Right lobe of liver (tissue), 6 donors: ENCODE data around the gene CRYBG3. TPM values are rescaled to one million over a fixed set of nuclear protein-coding genes. Genes with fewer than 3 reads are reported as not detected.

ENCODE experiments used
- ATAC-seq, 4 donors: fragments of 200-7000 bp; cut with Tn5 transposase; one replicate each; pipeline ENCODE4 v1.9.1; 2020; ENCODE audit warnings: mild to moderate bottlenecking in 4 of 4, moderate library complexity in 4 of 4
- DNase-seq, 3 donors: peaks; one replicate each; pipeline ENCODE4 v3.0.0-alpha.2; 2020
- H3K27ac ChIP-seq, 3 donors: fragments of 200-600 bp; one replicate each; pipeline ENCODE4 v1.8.0; 2022
- H3K27me3 ChIP-seq, 2 donors: fragments of 200-600 bp; one replicate each; pipeline ENCODE4 v1.8.0; 2022
- H3K36me3 ChIP-seq, 4 donors: fragments of 200-600 bp; sonication (generic) in 1 of 4; one replicate each; pipeline versions ENCODE4 v1.5.1 to v1.8.0; 2017 to 2022; ENCODE audit warnings: control low read depth in 1 of 4
- H3K4me1 ChIP-seq, 4 donors: fragments of 200-600 bp; sonication (generic) in 1 of 4; one replicate each; pipeline versions ENCODE4 v1.5.1 to v1.8.0; 2017 to 2022; ENCODE audit warnings: control low read depth in 1 of 4
- H3K4me3 ChIP-seq, 3 donors: fragments of 200-600 bp; one replicate each; pipeline ENCODE4 v1.8.0; 2022
- H3K9me3 ChIP-seq, 4 donors: fragments of 200-600 bp; sonication (generic) in 1 of 4; one replicate each; pipeline versions ENCODE4 v1.5.1 to v1.8.0; 2017 to 2022; ENCODE audit warnings: control low read depth in 1 of 4
- CTCF ChIP-seq, 4 donors: fragments of 200-600 bp in 3 of 4; fragments of 450-650 bp in 1 of 4; IDR thresholded peaks; one replicate each; pipeline versions ENCODE4 v1.5.1 to v1.8.0; 2016 to 2022; ENCODE audit warnings: antibody characterized with exemption in 4 of 4, mild to moderate bottlenecking in 2 of 4
- POLR2A ChIP-seq: fragments of 450-650 bp; IDR thresholded peaks from one replicate; pipeline ENCODE4 v1.6.1; 2017; ENCODE audit warnings: antibody characterized with exemption, mild to moderate bottlenecking
- WGBS: methylation state at CpG from one replicate; pipeline ENCODE4 v1.1.6; 2018; ENCODE audit warnings: low coverage, low lambda C conversion rate; ENCODE audit not compliant: insufficient coverage; ENCODE audit errors: missing lambda C conversion rate; 5-methylcytosine and 5-hydroxymethylcytosine counted together
- intact Hi-C, 2 donors: fragments of 100-400 bp; cut with DNase I; formaldehyde crosslinking; loops; one replicate each; pipeline versions ENCODE4 v1.11.2 to v1.14.1; 2022
- total RNA-seq, 6 experiments: library from RNA; depleted of rRNA in 2 of 6; stranded (reverse); fragments of >200 nt in 2 of 6; fragmentation: NEBNext Ultra II Directional in 3 of 6; extraction: Animal tissue kit (Norgen Biotek cat#: 25700) in 3 of 6; gene quantifications; one replicate each; pipeline versions ENCODE4 v1.1.0 to v1.2.4, GENCODE V29; 2016 to 2023
- donor health status: DM: no; HTN: yes; CAD: no.
- donor health status: DM: no; HTN: no; CAD: no.
- donor health status: DM: no; HTN: no; CAD: no.
- donor health status: DM: no; HTN: yes; CAD: no.
- donor health status: DM: no; HTN: yes; CAD: no.

The CRYBG3 gene
- total RNA-seq, 6 experiments from 2014 or later, result 4.7 to 10.2 (median 5.0) TPM

DNA sequence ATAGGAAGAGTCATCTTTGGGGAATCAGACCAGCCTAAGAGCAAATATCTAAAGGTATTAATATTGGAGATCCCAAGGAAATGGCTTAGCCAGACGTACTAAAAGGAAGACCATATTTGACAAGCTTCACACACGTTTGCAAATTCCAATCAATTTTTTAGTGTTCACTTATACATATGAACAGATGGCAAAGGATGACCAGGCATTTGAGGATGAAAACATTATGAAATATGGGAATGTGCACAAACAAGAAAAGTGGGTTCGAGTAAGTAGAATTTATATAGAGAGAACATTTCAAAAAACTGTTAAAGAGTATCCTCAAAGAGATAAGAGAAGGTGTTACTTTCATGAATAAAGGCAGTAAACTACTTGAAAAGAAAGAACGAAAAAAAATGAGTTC, 25.9 kb upstream of the CRYBG3 start:
- 81% methylated on average over 4 of the region's 4 CpGs for WGBS

GRCh38 chr3:97804471-97804870, 17.3 kb upstream of the CRYBG3 start:
- no peaks in the 10 kb centered on the region for H3K27me3 ChIP-seq
- intact Hi-C loops, result no loop called here
- H3K27ac ChIP-seq, result no peak overlapping the region
- H3K4me3 ChIP-seq, result no peak overlapping the region
- DNase-seq (no peak), ATAC-seq (no peak)
- H3K4me1 ChIP-seq, result no peaks in the 10 kb centered on the region
- WGBS, result 81% methylated on average over 3 of the region's 3 CpGs
- H3K9me3 ChIP-seq, result no peaks in the 10 kb centered on the region
- H3K36me3 ChIP-seq, result no peaks in the 10 kb centered on the region
- TF ChIP-seq CTCF (IDR thresholded peaks at IDR 0.05), result no peak
- no peak for TF ChIP-seq POLR2A

More for the DNA sequence above, 25.9 kb upstream of the CRYBG3 start:
- intact Hi-C loops, result no loop called here
- H3K9me3 ChIP-seq, result no peaks in the 10 kb centered on the region
- DNase-seq (no peak), ATAC-seq (no peak)
- no peak for TF ChIP-seq POLR2A
- TF ChIP-seq CTCF (IDR thresholded peaks at IDR 0.05), result no peak
- no peak overlapping the region for H3K4me3 ChIP-seq
- no peaks in the 10 kb centered on the region for H3K36me3 ChIP-seq
- H3K4me1 ChIP-seq, result no peaks in the 10 kb centered on the region
- no peak overlapping the region for H3K27ac ChIP-seq
- no peaks in the 10 kb centered on the region for H3K27me3 ChIP-seq

- ATAC-seq, result no peak
- Histone ChIP-seq H3K27me3 (no peaks in the 10 kb centered on the region), H3K9me3 (no peaks in the 10 kb centered on the region), H3K27ac (no peak overlapping the region), H3K4me3 (no peak overlapping the region), H3K36me3 (no peaks in the 10 kb centered on the region), H3K4me1 (no peaks in the 10 kb centered on the region)
- TF ChIP-seq CTCF (IDR thresholded peaks at IDR 0.05), result no peak
- TF ChIP-seq POLR2A, result no peak
- DNase-seq, result no peak
- 75% methylated on average over 2 of the region's 2 CpGs for WGBS
- intact Hi-C loops, result no loop called here
Measured at GRCh38 chr3:97810779-97811390, 10.9 kb upstream of the CRYBG3 start.

- no peaks in the 10 kb centered on the region for H3K27me3 ChIP-seq
- no peak overlapping the region for H3K27ac ChIP-seq
- no peak overlapping the region for H3K4me3 ChIP-seq
- ATAC-seq, result no peak
- TF ChIP-seq CTCF (IDR thresholded peaks at IDR 0.05), result no peak
- no peak for TF ChIP-seq POLR2A
- no peaks in the 10 kb centered on the region for H3K9me3 ChIP-seq
- no peak for DNase-seq
- 13% methylated on average over 1 of the region's 1 CpG for WGBS
- intact Hi-C loops, result no loop called here
- no peaks in the 10 kb centered on the region for H3K4me1 ChIP-seq
- no peaks in the 10 kb centered on the region for H3K36me3 ChIP-seq
Measured at GRCh38 chr3:97815149-97815917, 6.5 kb upstream of the CRYBG3 start.
